GM12872 (cell line): ENCODE measurements around the gene CRKL.

Experiments used
- CTCF ChIP-seq: IDR thresholded peaks from 3 replicates; pipeline ENCODE4 v1.5.1; 2011; ENCODE audit warnings: low read depth, mild to moderate bottlenecking, low read length, moderate library complexity; ENCODE audit not compliant: insufficient read depth

Gene CRKL

GRCh38 chr22:20889025-20889704 is 28.0 kb upstream of the CRKL start:
- no peak for TF ChIP-seq CTCF

- TF ChIP-seq CTCF, result no peak
These were observed 27.2 kb upstream of the CRKL start for GRCh38 chr22:20889904-20890540.

- no peak for TF ChIP-seq CTCF
These were observed 26.2 kb upstream of the CRKL start for GRCh38 chr22:20890975-20891374.

- TF ChIP-seq CTCF, result no peak
These were observed 17.3 kb upstream of the CRKL start for GRCh38 chr22:20899827-20900423.

GRCh38 chr22:20903093-20903492 is 14.1 kb upstream of the CRKL start:
- no peak for TF ChIP-seq CTCF

GRCh38 chr22:20904008-20904979 is 12.9 kb upstream of the CRKL start:
- TF ChIP-seq CTCF, result no peak

- no peak for TF ChIP-seq CTCF
These were observed 12.2 kb upstream of the CRKL start for GRCh38 chr22:20904980-20905355.
